ENCODE data around the gene EIF4G3.
A peak's percentile ranks its signal among the peaks of the same experiment; 100 is the strongest.

DNA sequence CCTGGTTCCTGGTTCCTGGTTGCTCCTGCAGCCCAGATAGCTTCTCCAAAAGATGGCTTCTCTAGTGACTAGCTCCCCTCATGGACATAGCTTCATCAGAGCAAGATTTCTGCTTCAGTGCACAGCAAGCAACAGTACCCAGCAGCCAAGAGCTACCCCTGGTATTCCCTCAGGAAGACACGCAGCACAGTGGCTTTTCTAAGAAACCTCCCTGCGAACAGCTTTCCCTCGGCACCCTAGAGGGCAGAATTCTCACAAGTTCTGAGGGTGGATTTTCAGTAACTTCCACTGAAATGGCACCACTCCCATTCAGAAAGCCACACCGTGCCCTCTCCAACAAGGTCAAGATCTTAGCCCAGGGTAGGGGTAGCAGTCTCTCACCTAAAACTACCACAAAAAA, 128.2 kb downstream of the EIF4G3 start:
- TF ChIP-seq SMC3 (conservative IDR thresholded peaks at IDR 0.05; ENCODE audit: insufficient read depth, low read depth, low read length) (no peak), ZNF174 (CRISPR knock-in tag; IDR thresholded peaks at IDR 0.05) (no peak), SIRT6 (IDR thresholded peaks at IDR 0.05; ENCODE audit: low read depth, low read length) (no peak), EP300 (IDR thresholded peaks at IDR 0.05; ENCODE audit: low read length) (no peak), HIVEP1 (CRISPR knock-in tag; IDR thresholded peaks at IDR 0.05) (no peak), CEBPG (CRISPR knock-in tag; IDR thresholded peaks at IDR 0.05) (no peak), CEBPG (tag; conservative IDR thresholded peaks at IDR 0.05 in 1 of 2, IDR thresholded peaks at IDR 0.05 in 1 of 2) (no peak), POLR2AphosphoS5 (IDR thresholded peaks at IDR 0.05; ENCODE audit: control insufficient read depth, insufficient read depth, low read depth, low read length) (no peak), LCOR (CRISPR knock-in tag; IDR thresholded peaks at IDR 0.05) (no peak), RBM15 (IDR thresholded peaks at IDR 0.05; ENCODE audit: insufficient read depth, low read length) (no peak)
- TF ChIP-seq, protein P1, sequence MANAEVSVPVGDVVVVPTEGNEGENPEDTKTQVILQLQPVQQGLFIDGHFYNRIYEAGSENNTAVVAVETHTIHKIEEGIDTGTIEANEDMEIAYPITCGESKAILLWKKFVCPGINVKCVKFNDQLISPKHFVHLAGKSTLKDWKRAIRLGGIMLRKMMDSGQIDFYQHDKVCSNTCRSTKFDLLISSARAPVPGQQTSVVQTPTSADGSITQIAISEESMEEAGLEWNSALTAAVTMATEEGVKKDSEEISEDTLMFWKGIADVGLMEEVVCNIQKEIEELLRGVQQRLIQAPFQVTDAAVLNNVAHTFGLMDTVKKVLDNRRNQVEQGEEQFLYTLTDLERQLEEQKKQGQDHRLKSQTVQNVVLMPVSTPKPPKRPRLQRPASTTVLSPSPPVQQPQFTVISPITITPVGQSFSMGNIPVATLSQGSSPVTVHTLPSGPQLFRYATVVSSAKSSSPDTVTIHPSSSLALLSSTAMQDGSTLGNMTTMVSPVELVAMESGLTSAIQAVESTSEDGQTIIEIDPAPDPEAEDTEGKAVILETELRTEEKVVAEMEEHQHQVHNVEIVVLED (CRISPR knock-in tag; IDR thresholded peaks at IDR 0.05): no peak
- TF ChIP-seq, protein P2, sequence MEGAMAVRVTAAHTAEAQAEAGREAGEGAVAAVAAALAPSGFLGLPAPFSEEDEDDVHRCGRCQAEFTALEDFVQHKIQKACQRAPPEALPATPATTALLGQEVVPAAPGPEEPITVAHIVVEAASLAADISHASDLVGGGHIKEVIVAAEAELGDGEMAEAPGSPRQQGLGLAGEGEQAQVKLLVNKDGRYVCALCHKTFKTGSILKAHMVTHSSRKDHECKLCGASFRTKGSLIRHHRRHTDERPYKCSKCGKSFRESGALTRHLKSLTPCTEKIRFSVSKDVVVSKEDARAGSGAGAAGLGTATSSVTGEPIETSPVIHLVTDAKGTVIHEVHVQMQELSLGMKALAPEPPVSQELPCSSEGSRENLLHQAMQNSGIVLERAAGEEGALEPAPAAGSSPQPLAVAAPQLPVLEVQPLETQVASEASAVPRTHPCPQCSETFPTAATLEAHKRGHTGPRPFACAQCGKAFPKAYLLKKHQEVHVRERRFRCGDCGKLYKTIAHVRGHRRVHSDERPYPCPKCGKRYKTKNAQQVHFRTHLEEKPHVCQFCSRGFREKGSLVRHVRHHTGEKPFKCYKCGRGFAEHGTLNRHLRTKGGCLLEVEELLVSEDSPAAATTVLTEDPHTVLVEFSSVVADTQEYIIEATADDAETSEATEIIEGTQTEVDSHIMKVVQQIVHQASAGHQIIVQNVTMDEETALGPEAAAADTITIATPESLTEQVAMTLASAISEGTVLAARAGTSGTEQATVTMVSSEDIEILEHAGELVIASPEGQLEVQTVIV (CRISPR knock-in tag; IDR thresholded peaks at IDR 0.05; ENCODE audit: borderline replicate concordance): no peak
- TF ChIP-seq, protein P3, sequence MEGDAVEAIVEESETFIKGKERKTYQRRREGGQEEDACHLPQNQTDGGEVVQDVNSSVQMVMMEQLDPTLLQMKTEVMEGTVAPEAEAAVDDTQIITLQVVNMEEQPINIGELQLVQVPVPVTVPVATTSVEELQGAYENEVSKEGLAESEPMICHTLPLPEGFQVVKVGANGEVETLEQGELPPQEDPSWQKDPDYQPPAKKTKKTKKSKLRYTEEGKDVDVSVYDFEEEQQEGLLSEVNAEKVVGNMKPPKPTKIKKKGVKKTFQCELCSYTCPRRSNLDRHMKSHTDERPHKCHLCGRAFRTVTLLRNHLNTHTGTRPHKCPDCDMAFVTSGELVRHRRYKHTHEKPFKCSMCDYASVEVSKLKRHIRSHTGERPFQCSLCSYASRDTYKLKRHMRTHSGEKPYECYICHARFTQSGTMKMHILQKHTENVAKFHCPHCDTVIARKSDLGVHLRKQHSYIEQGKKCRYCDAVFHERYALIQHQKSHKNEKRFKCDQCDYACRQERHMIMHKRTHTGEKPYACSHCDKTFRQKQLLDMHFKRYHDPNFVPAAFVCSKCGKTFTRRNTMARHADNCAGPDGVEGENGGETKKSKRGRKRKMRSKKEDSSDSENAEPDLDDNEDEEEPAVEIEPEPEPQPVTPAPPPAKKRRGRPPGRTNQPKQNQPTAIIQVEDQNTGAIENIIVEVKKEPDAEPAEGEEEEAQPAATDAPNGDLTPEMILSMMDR (IDR thresholded peaks at IDR 0.05 in 2 of 3, conservative IDR thresholded peaks at IDR 0.05 in 1 of 3; ENCODE audit: insufficient read depth in 2 of 3, low read depth in 1 of 3, low read length in 3 of 3): peak in 1 of 3 experiments; percentile 43; a peak in 2 of 6 replicates

Measured in K562 (cell line).